AG08395 (cell line): ENCODE measurements around the gene DCTN2.
"Not testable (repeated sequence)": the region's sequence is repeated elsewhere in the genome, so short reads cannot be mapped to it uniquely, and the experiment has no call there.

ENCODE experiments used
- DNase-seq: peaks from one replicate; pipeline ENCODE4 v3.0.0; 2012; ENCODE audit warnings: mixed read lengths, low spot score

The DCTN2 gene

DNA sequence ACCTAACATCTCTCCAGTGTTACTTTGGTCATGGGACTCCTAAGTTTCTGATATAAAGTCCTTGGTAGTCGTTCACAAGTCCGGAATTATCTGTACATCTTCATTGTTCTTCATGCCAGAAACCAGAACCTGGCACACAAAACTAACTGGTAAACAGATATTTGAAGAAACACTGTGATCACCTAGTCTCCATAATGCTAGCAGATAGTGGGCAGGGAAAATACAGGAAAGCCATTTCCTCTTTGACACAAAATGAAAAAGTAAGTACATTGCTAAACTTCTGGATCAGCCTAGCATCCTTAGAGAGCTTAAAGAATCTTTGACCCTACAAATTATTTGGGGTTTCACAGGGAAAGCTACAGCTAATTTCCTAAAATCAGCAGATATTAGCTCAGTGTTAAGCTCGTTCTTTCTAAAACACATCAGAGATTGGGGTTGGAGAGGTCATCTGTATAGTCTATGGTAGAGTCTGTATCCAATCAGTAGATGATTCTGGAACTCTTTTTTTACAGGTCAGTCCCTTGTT, 31.5 kb downstream of the DCTN2 start:
- no peak for DNase-seq

GRCh38 chr12:57514720-57515407, 32.1 kb downstream of the DCTN2 start:
- DNase-seq = no peak

- DNase-seq = not testable (repeated sequence)
Measured at GRCh38 chr12:57514246-57514645, 32.7 kb downstream of the DCTN2 start.

GRCh38 chr12:57513677-57514076, 33.3 kb downstream of the DCTN2 start:
- not testable (repeated sequence) for DNase-seq

- no peak for DNase-seq
Measured at GRCh38 chr12:57513266-57513665, 33.7 kb downstream of the DCTN2 start.

- no peak for DNase-seq
Measured at GRCh38 chr12:57512665-57513064, 34.3 kb downstream of the DCTN2 start.

DNA sequence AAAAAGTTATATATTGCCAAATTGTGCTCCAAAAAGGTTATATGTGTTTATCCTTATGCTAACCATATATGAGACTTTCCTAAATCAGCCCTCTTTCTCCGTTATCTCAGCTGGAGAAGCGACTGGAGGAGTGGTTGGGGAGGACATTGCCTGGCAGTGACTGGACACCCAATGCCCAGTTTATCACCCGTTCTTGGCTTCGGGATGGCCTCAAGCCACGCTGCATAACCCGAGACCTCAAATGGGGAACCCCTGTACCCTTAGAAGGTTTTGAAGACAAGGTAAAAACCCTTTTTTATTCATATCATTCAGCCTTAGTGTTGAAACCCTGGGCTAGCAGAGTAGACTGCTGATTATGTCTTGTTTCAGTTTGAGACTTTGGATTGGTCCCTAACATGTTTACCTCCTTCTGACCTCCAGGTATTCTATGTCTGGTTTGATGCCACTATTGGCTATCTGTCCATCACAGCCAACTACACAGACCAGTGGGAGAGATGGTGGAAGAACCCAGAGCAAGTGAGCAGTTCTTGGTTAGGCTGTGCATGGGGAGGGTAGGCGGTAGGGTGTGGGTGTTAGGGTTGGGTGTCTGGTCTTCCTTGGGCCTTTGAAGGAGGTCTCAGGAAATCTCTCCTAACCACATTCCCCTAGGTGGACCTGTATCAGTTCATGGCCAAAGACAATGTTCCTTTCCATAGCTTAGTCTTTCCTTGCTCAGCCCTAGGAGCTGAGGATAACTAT, 35.2 kb downstream of the DCTN2 start:
- DNase-seq = no peak

DNA sequence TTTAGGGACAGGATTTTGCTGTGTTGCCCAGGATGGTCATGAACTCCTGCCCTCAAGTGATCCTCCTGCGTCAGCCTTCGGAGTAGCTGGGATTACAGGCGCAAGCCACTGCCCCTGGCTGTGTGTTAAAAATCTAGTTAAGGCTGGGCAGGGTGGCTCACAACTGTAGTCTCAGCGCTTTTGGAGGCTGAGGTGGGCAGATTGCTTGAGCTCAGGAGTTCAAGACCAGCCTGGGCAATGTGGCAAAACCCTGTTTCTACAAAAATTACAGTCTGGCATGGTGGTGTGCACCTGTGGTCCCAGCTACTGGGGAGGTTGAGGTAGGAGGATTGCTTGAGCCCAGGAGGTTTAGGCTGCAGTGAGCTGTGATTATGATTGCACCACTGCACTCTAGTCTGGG, 35.8 kb downstream of the DCTN2 start:
- DNase-seq = no peak

- not testable (repeated sequence) for DNase-seq
Measured at GRCh38 chr12:57507796-57508195, 39.2 kb downstream of the DCTN2 start.

DNA sequence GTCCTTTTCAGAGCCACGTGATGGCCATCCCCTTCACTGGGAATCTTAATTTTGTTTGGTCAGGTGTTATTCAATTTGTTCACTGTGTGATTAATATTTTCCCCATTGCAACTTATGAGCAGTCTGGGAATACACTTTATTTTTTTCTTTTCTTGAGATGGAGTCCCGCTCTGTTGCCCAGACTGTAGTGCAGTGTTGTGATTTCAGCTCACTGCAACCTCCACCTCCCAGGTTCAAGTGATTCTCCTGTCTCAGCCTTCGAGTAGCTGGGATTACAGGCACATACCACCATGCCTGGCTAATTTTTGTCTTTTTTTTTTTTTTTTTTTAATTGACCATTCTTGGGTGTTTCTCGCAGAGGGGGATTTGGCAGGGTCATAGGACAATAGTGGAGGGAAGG, 40.5 kb downstream of the DCTN2 start:
- not testable (repeated sequence) for DNase-seq

- DNase-seq = not testable (repeated sequence)
Measured at GRCh38 chr12:57502311-57502969, 44.6 kb downstream of the DCTN2 start.

GRCh38 chr12:57500213-57500612, 46.8 kb downstream of the DCTN2 start:
- DNase-seq = no peak

GRCh38 chr12:57498571-57498970, 48.4 kb downstream of the DCTN2 start:
- DNase-seq = no peak

DNA sequence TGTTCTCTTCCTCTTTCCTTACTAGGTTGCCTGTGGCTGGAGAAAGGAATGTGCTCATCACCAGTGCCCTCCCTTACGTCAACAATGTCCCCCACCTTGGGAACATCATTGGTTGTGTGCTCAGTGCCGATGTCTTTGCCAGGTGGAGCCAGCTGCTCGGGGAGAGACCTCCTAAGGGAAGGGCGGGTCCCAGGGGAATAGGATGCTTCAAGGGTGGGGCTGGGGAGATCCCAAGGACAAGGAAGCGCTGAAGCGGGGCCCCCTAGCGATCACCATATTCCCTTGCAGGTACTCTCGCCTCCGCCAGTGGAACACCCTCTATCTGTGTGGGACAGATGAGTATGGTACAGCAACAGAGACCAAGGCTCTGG, 48.9 kb downstream of the DCTN2 start:
- DNase-seq = no peak

GRCh38 chr12:57497223-57498131, 49.5 kb downstream of the DCTN2 start:
- DNase-seq = no peak

DNA sequence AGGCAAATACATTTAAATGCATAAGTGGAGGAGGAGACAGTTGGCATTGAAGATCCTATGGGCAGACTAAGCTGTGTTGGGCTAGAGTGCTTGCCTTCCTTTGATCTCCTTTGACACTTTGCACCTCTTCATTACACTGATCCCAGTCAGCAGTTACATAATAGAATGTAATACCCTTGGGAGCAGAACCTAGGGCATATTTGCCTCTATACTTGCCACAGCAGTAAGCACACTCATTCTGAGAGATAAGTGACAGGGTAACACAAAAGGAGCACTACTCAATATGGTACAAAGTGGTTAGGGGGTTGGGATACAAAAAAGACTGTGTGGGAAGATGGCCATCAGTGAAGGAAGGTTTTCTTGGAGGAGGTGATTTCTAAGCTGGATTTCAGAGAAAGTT, 50.2 kb downstream of the DCTN2 start:
- no peak for DNase-seq

DNA sequence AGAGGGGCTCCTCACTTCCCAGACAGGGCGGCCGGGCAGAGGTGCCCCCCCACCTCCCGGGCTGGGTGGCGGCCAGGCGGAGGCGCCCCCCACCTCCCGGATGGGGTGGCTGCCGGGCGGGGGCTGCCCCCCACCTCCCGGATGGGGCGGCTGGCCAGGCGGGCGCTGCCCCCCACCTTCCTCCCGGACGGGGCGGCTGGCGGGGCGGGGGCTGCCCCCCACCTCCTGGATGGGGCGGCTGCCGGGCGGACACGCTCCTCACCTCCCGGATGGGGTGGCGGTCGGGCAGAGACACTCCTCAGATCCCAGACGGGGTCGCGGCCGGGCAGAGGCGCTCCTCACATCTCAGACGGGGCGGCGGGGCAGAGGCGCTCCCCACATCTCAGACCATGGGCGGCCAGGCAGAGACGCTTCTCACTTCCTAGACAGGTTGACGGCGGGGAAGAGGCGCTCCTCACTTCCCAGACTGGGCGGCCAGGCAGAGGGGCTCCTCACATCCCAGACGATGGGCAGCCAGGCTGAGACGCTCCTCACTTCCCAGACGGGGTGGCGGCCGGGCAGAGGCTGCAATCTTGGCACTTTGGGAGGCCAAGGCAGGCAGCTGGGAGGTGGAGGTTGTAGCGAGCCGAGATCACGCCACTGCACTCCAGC, 51.8 kb downstream of the DCTN2 start:
- DNase-seq = not testable (repeated sequence)

DNA sequence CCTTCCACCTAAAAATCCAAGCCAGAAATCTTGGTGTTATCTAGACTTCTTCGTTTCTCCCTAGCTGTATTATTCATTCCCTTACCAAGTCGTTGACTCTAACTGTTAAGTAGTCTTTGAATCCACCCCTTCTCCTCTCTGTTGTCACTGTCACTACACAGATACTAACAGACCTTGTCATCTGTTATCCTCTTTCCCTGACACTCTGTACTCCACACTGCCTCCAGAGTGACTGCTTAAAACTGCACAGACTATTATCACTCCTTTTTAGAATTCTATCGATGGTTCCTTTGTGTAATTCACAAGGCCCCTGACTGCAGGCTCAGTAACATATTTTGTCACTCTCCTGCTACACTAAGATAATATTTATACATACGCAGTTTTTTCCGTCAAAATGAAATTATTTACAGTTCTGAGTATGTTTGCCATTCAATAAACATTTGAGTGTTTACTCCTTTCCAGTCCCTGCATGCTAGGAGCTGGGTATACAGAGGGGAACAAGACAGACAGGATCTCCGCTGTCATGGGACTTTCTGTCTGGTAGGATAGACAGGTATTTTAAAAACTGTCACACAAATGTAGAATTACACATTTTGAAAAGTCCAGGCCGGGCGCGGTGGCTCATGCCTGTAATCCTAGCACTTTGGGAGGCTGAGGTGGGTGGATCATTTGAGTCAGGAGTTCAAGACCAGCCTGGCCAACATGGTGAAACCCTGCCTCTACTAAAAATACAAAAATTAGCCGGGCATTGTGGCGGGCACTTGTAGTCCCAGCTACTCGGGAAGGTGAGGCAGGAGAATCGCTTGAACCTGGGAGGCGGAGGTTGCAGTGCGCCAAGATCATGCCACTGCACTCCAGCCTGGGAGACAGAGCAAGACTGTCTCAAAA, 55.4 kb downstream of the DCTN2 start:
- DNase-seq = no peak

GRCh38 chr12:57490126-57490525, 56.9 kb downstream of the DCTN2 start:
- DNase-seq = no peak

DNA sequence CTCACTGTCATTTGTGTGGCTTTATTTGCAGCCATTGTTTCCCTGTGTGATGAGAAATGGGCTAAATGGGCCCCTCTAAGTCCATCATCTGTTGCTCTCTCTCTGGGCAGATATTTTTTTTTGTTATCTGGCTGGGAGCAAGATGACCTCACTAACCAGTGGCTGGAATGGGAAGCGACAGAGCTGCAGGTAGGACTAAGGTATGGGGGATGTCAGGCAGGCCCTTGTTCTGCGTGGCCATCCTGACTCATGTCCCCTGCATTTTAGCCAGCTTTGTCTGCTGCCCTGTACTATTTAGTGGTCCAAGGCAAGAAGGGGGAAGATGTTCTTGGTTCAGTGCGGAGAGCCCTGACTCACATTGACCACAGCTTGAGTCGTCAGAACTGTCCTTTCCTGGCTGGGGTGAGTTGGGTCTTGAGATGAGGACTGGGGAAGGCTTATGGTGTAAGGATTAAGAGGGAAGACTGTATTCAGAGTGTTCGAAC, 57.8 kb downstream of the DCTN2 start:
- DNase-seq = no peak
